ENCODE data around the gene ABCC11.

The ABCC11 gene

DNA sequence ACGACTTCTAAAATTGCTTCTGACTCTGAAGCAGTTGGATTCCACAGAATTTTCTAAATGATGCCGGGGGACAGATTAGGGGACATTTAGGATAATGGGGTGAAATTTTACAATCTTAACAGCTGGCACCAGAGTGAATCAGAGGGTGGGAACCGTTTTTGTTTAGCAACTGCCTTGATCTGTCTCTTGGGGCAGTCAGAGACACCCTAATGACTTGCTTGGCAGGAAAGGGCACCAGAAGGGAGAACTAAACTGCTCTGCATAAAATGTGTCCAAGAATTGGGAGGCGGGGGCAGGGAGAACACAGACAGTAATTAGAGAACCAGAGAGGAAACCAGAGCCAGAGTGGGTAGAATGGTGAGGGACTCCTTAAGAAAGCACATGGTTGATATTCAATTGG is 85.4 kb downstream of the ABCC11 start:
- DNase-seq (ENCODE audit: low spot score) = no peak

- DNase-seq (ENCODE audit: low spot score) = no peak
Measured at GRCh38 chr16:48160575-48160974, 86.8 kb downstream of the ABCC11 start.

GRCh38 chr16:48158296-48158695 is 89.0 kb downstream of the ABCC11 start:
- peak; percentile 7 for DNase-seq (ENCODE audit: low spot score)

GRCh38 chr16:48157794-48158193 is 89.5 kb downstream of the ABCC11 start:
- no peak for DNase-seq (ENCODE audit: low spot score)

DNA sequence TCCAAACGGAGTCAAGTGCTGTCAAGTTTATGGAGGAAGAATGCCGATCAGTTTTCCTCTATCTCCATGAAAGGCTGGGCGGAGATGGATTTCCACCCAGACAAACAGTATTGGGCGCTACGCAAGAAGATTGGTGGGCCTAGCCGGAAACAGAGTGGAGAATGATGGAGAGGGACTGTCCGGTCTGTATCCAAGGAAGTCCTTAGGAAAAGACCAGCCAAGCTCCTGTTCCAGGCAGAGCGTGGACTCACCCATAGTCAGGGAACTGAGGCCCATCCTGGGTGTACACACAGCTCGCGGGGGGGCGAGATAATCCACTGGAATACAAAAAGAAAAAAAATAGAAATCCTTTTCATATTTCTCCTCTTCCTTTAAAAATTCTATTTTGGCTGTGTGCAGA is 90.0 kb downstream of the ABCC11 start:
- DNase-seq (ENCODE audit: low spot score) = no peak

DNA sequence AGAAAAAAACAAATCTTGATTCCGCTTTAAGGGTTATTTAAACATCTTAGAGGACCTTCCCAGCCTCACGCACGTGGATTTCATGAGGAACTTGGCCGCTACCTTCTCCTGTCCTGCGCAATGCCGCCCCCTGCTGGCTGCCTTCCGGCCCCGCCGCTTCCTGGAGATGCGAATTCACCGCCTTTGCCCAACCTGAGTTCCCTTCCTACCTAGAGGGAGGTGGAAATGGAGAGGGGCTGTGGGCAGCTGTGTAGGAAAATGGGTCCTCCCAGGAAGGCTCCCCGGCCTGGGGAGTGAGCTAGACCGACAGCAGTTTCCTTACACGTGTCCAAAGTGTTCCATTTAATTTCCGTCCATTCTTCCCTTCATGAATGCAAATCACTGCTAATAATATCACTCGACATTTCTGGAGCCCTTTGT is 90.5 kb downstream of the ABCC11 start:
- peak; percentile 71 for DNase-seq (ENCODE audit: low spot score)

- DNase-seq (ENCODE audit: low spot score) = no peak
Measured at GRCh38 chr16:48155926-48156789, 91.2 kb downstream of the ABCC11 start, which contains the start of gene ABCC12. TSS of gene ABCC12 (minus strand) at chr16:48155993. CDS start at chr16:48146424, 9,569 bp downstream.

DNA sequence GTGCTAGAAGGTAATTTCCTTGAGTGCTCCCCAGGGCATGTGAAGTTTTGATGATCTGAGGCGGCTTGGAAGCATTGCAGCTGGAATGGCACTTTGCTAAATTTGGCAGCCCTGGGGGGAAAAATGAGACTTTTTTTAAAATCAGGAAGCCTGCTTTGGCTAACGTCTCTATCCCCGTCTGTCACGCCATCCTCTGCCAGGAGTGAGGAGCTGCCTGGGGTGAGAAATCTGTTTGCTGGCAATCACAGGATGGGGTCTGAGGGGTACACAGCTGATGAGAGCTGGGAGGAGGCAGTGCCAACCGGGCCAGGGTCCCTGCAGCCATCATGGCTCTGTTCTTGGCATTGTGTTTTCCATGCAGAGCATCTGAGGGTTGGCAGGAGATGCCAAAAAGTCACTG is 93.6 kb downstream of the ABCC11 start:
- no peak for DNase-seq (ENCODE audit: low spot score)

GRCh38 chr16:48152226-48152625 is 95.1 kb downstream of the ABCC11 start:
- DNase-seq (ENCODE audit: low spot score) = no peak

DNA sequence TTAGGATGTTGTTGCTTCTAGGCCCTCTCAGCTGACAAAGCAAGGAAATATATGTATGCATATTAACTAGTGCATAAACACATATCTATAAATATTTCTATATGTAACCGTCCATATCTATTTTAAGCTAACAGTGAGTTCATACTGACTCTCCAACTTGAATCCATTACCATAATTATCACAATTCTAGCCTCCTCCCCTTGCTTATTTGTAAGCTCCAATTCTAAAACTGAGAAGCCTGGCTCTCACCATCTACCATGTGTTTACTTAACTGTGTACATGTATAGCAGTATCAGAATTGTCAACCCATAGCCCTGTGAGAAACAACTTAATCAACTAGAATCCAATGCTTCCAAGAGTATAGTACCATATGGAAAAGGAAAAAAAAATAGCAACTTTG is 96.6 kb downstream of the ABCC11 start:
- no peak for DNase-seq (ENCODE audit: low spot score)

DNA sequence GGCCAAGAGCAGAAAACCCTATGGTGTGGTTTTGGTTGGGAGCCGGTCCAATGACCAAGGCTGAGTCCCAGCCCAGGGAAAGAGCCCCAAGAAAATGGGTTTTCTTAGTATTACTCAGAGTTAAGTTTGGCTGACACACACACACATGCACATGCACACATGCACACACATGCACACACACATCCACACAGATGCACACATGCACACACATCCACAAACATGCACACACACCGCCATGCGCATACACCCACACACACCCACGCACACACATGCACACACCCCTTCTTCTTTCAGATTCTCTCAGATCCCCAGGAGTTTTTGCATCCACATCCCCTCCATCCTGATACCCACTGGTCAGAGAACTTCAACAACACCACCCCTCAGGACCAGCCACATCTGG is 100.6 kb downstream of the ABCC11 start:
- no peak for DNase-seq (ENCODE audit: low spot score)

GRCh38 chr16:48146131-48146530 is 101.2 kb downstream of the ABCC11 start:
- DNase-seq (ENCODE audit: low spot score) = no peak

GRCh38 chr16:48143812-48144368 is 103.4 kb downstream of the ABCC11 start:
- DNase-seq (ENCODE audit: low spot score) = no peak

- no peak for DNase-seq (ENCODE audit: low spot score)
Measured at GRCh38 chr16:48140821-48141220, 106.5 kb downstream of the ABCC11 start.

GRCh38 chr16:48139517-48139916 is 107.8 kb downstream of the ABCC11 start:
- DNase-seq (ENCODE audit: low spot score) = no peak

DNA sequence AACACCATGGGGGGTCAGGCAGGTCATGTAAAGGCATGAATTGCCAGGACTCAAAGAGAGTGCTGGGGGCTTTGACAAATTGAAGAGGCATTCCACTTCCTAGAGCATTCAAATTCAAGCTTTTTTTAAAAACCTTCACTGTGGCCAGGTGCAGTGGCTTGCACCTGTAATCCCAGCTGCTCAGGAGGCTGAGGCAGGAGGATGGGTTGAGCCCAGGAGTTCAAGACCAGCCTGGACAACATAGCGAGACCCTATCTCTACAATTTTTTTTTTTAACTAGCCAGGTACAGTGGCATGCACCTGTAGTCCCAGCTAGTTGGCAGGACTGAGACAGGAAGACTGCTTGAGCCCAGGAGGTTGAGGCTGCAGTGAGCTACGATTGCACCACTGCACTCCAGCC is 108.8 kb downstream of the ABCC11 start:
- DNase-seq (ENCODE audit: low spot score) = no peak

- no peak for DNase-seq (ENCODE audit: low spot score)
Measured at GRCh38 chr16:48137822-48138221, 109.5 kb downstream of the ABCC11 start.

- DNase-seq (ENCODE audit: low spot score) = no peak
Measured at GRCh38 chr16:48136547-48137360, 110.6 kb downstream of the ABCC11 start.

GRCh38 chr16:48133455-48134211 is 113.7 kb downstream of the ABCC11 start:
- no peak for DNase-seq (ENCODE audit: low spot score)

DNA sequence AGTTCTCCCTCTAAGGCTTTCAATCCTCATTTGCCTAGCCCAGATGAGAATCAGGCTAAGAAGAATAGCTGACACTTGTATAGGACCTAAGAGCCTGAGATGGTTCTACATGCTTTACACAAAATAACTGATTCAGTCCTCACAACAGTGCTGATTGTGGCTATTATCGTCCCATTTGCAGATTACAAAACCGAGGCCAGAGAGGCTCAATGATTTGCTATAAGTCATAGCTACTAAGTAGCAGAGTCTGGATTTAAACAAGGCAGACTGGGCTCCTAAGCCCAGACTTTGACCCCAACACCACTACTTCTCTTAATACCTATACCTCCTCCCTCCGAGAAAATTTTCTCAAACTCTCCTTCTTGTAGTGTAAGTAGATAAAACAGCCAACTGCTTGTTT is 114.6 kb downstream of the ABCC11 start:
- DNase-seq (ENCODE audit: low spot score) = no peak

- DNase-seq (ENCODE audit: low spot score) = no peak
Measured at GRCh38 chr16:48131201-48131935, 116.0 kb downstream of the ABCC11 start.
